Mesothelial cell of epicardium (in vitro differentiated cells): ENCODE results near the gene SRPK3. TPM values are rescaled to one million over a fixed set of nuclear protein-coding genes. Genes with fewer than 3 reads are reported as not detected.

Experiments used
- DNase-seq, 2 experiments: peaks; one replicate each; pipeline ENCODE4 v3.0.0; 2021; ENCODE audit warnings: low spot score in 2 of 2; ENCODE audit not compliant: unreplicated experiment in 2 of 2
- H3K27ac Mint-ChIP-seq: 2 replicates; pipeline ENCODE4 v1.8.0; 2021; ENCODE audit warnings: mixed read lengths
- H3K27me3 Mint-ChIP-seq: 2 replicates; pipeline ENCODE4 v1.8.0; 2021; ENCODE audit warnings: low read depth, mixed read lengths
- H3K36me3 Mint-ChIP-seq: 2 replicates; pipeline ENCODE4 v1.8.0; 2021; ENCODE audit warnings: mixed read lengths
- H3K4me1 Mint-ChIP-seq: 2 replicates; pipeline ENCODE4 v1.8.0; 2021; ENCODE audit warnings: mixed read lengths
- H3K4me3 Mint-ChIP-seq: 2 replicates; pipeline ENCODE4 v1.8.0; 2021; ENCODE audit warnings: mild to moderate bottlenecking, moderate library complexity, mixed read lengths
- H3K9me3 Mint-ChIP-seq: 2 replicates; pipeline ENCODE4 v1.8.0; 2021; ENCODE audit warnings: mixed read lengths
- CTCF ChIP-seq: fragments of 200-600 bp; sonication (generic); IDR thresholded peaks from one replicate; pipeline ENCODE4 v1.5.0; 2021; ENCODE audit warnings: antibody characterized with exemption; ENCODE audit not compliant: unreplicated experiment
- total RNA-seq: library from RNA; stranded (reverse); gene quantifications from 3 replicates; pipeline ENCODE4 v1.2.1, GENCODE V29; 2021

Gene SRPK3
- total RNA-seq, 1 donor from 2014 or later = not detected

DNA sequence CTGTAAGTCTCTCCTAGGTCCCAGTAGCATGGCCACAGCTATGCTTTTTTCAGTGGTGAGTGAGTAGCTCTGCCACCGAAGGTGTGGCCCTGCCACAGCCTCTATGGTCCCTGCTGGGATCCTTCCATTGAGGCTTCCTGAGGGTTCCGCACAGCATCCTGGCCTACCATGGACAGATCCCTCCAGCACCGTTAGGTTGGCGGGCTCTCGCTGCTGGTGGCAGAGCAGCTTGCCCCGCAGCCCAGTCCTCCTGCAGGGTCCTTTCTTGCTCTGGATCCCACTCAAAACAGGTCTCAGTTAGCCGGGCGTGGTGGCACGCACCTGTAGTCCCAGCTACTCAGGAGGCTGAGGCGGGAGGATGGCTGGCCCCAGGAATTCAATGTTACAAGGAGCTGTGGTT lies 51.9 kb downstream of the SRPK3 start:
- no peak for TF ChIP-seq CTCF
- peaks cover 8% of the 10 kb centered on the region for H3K9me3 Mint-ChIP-seq
- H3K36me3 Mint-ChIP-seq = no peaks in the 10 kb centered on the region
- H3K27me3 Mint-ChIP-seq = peaks cover 56% of the 10 kb centered on the region
- H3K4me3 Mint-ChIP-seq = no peak overlapping the region
- no peak overlapping the region for H3K27ac Mint-ChIP-seq
- no peak for DNase-seq
- no peaks in the 10 kb centered on the region for H3K4me1 Mint-ChIP-seq

Other genes with a start within 250 kb of the SRPK3 start
- 17.2 to 19.1 TPM (median 17.3 TPM) in 3 replicates for gene CCNQ, start 181.9 kb upstream of the SRPK3 start, total RNA-seq
- 3.5 to 4.2 TPM (median 3.7 TPM) in 3 replicates for gene DUSP9, start 133.8 kb upstream of the SRPK3 start, total RNA-seq
- gene PNCK, start 107.2 kb upstream of the SRPK3 start, total RNA-seq = 28.2 to 35.1 TPM (median 28.5 TPM) in 3 replicates
- gene SLC6A8, start 93.1 kb upstream of the SRPK3 start, total RNA-seq = 65.3 to 68.0 TPM (median 65.6 TPM) in 3 replicates
- 116 to 121 TPM (median 118 TPM) in 3 replicates for gene BCAP31, start 56.7 kb upstream of the SRPK3 start, total RNA-seq
- 15.4 to 18.3 TPM (median 15.4 TPM) in 3 replicates for gene ABCD1, start 56.2 kb upstream of the SRPK3 start, total RNA-seq
- gene PLXNB3, start 16.8 kb upstream of the SRPK3 start, total RNA-seq = 3.6 to 4.3 TPM (median 4.3 TPM) in 3 replicates
- gene IDH3G, start 13.3 kb downstream of the SRPK3 start, total RNA-seq = 49.6 to 55.0 TPM (median 53.5 TPM) in 3 replicates
- 213 to 228 TPM (median 214 TPM) in 3 replicates for gene SSR4, start 13.6 kb downstream of the SRPK3 start, total RNA-seq
- 6.8 to 8.8 TPM (median 7.6 TPM) in 3 replicates for gene PDZD4, start 49.5 kb downstream of the SRPK3 start, total RNA-seq
- 1.4 to 2.1 TPM (median 2.1 TPM) in 3 replicates for gene L1CAM, start 105.1 kb downstream of the SRPK3 start, total RNA-seq
- gene AVPR2, start 123.6 kb downstream of the SRPK3 start, total RNA-seq = not detected in 3 replicates
- gene ARHGAP4, start 145.2 kb downstream of the SRPK3 start, total RNA-seq = 52.2 to 64.4 TPM (median 62.8 TPM) in 3 replicates
- 76.8 to 82.0 TPM (median 79.3 TPM) in 3 replicates for gene NAA10, start 154.0 kb downstream of the SRPK3 start, total RNA-seq
- 7.2 to 8.5 TPM (median 7.2 TPM) in 3 replicates for gene RENBP, start 163.6 kb downstream of the SRPK3 start, total RNA-seq
- gene HCFC1, start 190.8 kb downstream of the SRPK3 start, total RNA-seq = 96.3 to 99.9 TPM (median 98.5 TPM) in 3 replicates
- 11.5 to 15.0 TPM (median 14.2 TPM) in 3 replicates for gene TMEM187, start 191.7 kb downstream of the SRPK3 start, total RNA-seq
- 64.9 to 73.4 TPM (median 69.1 TPM) in 3 replicates for gene IRAK1, start 238.9 kb downstream of the SRPK3 start, total RNA-seq